BE2C (cell line): ENCODE measurements around the gene RPL27A.

Experiments used
- DNase-seq: peaks from one replicate; pipeline ENCODE4 v3.0.0-alpha.2; 2020
- H3K27me3 ChIP-seq: fragments of 250-450 bp; sonication (Bioruptor Pico); 2 replicates; pipeline ENCODE4 v1.5.1; 2020; ENCODE audit warnings: mild to moderate bottlenecking
- H3K36me3 ChIP-seq: fragments of 250-450 bp; sonication (Bioruptor Pico); 2 replicates; pipeline ENCODE4 v1.5.1; 2020; ENCODE audit warnings: mild to moderate bottlenecking
- H3K4me1 ChIP-seq: fragments of 250-450 bp; sonication (Bioruptor Pico); 2 replicates; pipeline ENCODE4 v1.5.1; 2020
- H3K4me3 ChIP-seq: 2 replicates; pipeline ENCODE4 v1.5.1; 2011; ENCODE audit warnings: low read depth, low read length
- H3K9me3 ChIP-seq: fragments of 250-450 bp; sonication (Bioruptor Pico); 2 replicates; pipeline ENCODE4 v1.5.1; 2020
- TF ChIP-seq, protein P1 (sequence below): IDR thresholded peaks from 2 replicates; pipeline ENCODE4 v1.5.1; 2012; ENCODE audit warnings: mild to moderate bottlenecking, low read depth, low read length

RPL27A gene

DNA sequence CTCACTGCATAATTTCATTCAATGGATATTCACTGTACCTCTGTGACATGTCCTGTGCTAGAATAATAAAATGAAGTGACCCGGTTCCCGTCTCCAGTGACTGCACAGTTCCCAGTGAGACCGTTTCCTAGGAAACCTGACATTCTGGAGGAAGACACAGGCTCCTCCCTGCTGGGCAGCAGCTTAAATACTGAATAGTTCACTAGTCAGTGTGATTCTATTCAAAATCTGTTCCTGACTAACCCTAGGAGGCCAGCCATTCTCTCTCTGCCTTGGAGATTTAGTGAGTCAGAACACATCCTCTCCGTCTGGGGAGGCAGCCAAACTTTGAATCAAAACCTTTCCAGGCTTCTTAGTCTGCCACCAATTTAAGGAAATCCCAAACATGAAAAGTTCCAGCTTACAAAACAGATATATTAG lies 11.4 kb upstream of the RPL27A start:
- H3K9me3 ChIP-seq, result no peaks in the 10 kb centered on the region
- TF ChIP-seq, protein P1, sequence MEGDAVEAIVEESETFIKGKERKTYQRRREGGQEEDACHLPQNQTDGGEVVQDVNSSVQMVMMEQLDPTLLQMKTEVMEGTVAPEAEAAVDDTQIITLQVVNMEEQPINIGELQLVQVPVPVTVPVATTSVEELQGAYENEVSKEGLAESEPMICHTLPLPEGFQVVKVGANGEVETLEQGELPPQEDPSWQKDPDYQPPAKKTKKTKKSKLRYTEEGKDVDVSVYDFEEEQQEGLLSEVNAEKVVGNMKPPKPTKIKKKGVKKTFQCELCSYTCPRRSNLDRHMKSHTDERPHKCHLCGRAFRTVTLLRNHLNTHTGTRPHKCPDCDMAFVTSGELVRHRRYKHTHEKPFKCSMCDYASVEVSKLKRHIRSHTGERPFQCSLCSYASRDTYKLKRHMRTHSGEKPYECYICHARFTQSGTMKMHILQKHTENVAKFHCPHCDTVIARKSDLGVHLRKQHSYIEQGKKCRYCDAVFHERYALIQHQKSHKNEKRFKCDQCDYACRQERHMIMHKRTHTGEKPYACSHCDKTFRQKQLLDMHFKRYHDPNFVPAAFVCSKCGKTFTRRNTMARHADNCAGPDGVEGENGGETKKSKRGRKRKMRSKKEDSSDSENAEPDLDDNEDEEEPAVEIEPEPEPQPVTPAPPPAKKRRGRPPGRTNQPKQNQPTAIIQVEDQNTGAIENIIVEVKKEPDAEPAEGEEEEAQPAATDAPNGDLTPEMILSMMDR, result no peak
- H3K4me1 ChIP-seq, result no peaks in the 10 kb centered on the region
- H3K4me3 ChIP-seq, result no peak overlapping the region
- no peaks in the 10 kb centered on the region for H3K36me3 ChIP-seq
- DNase-seq, result no peak
- H3K27me3 ChIP-seq, result no peaks in the 10 kb centered on the region

DNA sequence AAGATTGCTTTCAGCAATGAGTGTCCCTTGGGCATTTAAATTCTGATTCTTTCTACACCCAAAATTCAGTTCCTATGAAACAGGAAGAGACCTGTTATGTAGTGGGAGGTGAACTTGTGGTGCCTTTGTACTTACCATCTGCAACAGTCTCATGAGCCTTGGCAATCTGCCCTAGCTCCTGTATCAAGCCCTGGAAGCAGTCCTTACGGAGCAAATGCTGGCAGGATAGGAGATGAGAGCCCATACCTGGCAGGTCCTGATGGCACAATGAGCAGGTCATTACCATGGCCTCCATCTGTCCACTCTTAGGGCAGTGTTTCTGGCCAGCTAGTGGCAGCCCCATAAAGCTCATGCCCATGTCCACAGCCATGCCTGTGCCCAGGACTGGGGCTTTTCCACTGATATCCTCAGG lies 10.9 kb upstream of the RPL27A start:
- H3K27me3 ChIP-seq, result no peaks in the 10 kb centered on the region
- H3K4me1 ChIP-seq, result no peaks in the 10 kb centered on the region
- H3K4me3 ChIP-seq, result no peak overlapping the region
- TF ChIP-seq, protein P1, result no peak
- no peaks in the 10 kb centered on the region for H3K36me3 ChIP-seq
- no peaks in the 10 kb centered on the region for H3K9me3 ChIP-seq
- no peak for DNase-seq

DNA sequence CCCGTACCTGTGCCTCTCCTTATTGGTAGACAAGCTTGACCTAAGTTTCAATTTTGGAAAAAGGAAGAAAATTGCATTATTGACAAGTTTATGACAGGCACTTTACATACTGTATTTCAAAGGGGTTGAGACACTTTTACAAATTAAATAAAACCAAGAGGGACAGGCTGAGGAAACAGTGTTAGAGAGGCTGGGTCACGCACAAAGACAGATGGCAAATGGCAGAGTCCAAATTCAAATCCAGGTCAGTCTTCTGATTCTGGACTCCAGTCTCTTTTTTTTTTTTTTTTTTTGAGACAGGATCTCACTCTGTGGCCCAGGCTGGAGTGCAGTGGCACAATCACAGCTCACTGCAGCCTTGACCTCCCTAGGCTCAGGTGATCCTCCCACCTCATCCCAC lies 10.2 kb upstream of the RPL27A start:
- TF ChIP-seq, protein P1, result no peak
- Histone ChIP-seq H3K4me1 (no peaks in the 10 kb centered on the region), H3K27me3 (no peaks in the 10 kb centered on the region), H3K36me3 (no peaks in the 10 kb centered on the region), H3K4me3 (no peak overlapping the region), H3K9me3 (no peaks in the 10 kb centered on the region)
- no peak for DNase-seq

DNA sequence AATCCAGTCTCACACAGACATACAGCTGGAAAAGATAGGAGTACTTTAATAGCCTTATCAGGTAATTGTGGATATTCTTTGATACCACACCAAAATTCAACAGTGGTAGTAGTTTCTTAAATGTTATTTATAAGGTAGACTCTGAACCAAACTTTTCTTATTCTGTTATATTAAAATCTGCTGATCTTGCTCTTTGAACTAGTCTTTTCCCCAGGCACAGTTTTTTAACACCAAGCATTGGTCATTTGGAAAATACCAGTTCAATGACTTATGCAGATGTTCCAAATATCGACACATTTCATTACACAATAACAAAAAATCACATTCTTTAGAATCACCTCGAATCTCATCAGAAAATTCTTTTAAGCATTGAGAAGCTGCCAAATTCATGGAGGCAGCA lies 7.7 kb upstream of the RPL27A start:
- no peaks in the 10 kb centered on the region for H3K27me3 ChIP-seq
- H3K9me3 ChIP-seq, result no peaks in the 10 kb centered on the region
- TF ChIP-seq, protein P1, result no peak
- H3K36me3 ChIP-seq, result no peaks in the 10 kb centered on the region
- no peaks in the 10 kb centered on the region for H3K4me1 ChIP-seq
- no peak for DNase-seq
- H3K4me3 ChIP-seq, result no peak overlapping the region

DNA sequence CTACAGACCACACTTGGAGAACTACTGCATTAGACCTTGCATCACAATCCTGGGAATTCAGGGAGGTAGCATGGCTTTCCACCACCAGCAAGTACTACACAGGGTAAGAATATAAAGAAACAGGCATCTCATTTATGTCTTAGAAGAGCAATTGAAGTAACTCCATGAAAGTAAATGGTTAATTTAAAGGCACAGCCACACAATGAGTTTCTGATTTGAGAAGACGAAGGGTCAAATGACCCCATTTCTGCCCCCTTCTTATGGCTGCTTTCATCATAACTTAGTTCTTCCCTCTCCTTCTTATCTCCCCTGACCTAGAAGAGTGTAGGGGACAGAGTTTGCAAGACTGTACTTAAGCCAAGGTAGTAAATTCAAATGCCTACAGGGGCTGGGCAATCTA lies 6.1 kb upstream of the RPL27A start:
- Histone ChIP-seq H3K9me3 (no peaks in the 10 kb centered on the region), H3K27me3 (no peaks in the 10 kb centered on the region), H3K36me3 (no peaks in the 10 kb centered on the region), H3K4me3 (no peak overlapping the region), H3K4me1 (no peaks in the 10 kb centered on the region)
- DNase-seq, result no peak
- TF ChIP-seq, protein P1, result no peak

DNA sequence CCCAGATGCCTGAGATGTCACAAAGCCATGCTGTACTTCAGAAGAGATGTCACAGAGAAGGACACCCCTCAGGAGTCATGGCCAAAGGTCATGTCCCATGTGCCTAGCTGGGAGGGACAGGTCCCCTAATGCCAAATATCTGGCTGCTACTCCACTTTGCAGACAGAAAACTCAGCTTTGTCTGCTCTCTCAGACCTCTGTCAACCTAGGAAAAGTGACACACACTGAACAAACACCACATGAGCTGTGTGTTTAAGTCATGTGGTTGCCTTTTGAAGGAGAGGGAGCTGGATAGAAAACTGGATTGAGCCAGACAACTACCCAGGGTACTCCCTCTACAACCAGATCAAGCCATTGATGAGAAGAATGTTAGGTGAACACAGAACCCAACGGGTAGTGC lies 3.6 kb upstream of the RPL27A start:
- Histone ChIP-seq H3K27me3 (no peaks in the 10 kb centered on the region), H3K9me3 (no peaks in the 10 kb centered on the region), H3K36me3 (peaks cover 10% of the 10 kb centered on the region), H3K4me1 (no peaks in the 10 kb centered on the region), H3K4me3 (no peak overlapping the region)
- TF ChIP-seq, protein P1, result no peak
- no peak for DNase-seq
